ENCODE measurements around the gene NCEH1.
"Not testable (repeated sequence)": the region's sequence is repeated elsewhere in the genome, so short reads cannot be mapped to it uniquely, and the experiment has no call there.

Gene NCEH1

DNA sequence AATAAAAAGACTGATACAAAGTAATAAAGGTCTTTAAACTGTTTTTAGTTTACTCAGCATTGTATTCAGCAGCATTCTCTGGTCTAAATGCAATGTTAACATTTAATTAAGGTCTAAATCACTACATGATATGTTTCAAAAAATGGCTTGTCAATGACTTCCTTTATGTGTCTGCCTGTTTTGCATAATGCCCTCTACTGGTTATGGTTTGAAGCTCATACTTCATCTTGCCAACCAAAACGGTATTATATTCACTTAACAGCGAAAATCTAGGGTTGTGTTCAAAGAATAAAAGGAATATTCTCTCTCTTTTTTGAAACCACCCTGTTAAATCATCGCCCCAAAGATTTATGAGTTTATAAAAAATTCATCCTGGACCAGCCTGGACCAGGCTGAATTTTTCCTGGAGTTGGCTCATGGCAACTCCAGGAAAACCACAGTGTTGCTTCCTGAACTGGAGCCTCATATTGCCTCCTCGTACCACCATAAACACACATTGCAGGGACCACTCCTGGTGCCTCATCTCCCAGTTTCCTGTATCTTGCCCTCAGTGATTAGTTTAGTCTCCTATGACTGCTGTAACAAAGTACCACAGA is 6.7 kb upstream of the NCEH1 start:
- ATAC-seq (ENCODE audit: low read depth) (peak; percentile 65), DNase-seq (ENCODE audit: low spot score in 2 of 2) (no peak)
- Mint-ChIP-seq H3K4me3 (no peak overlapping the region), H3K4me1 (no peaks in the 10 kb centered on the region), H3K27me3 (peaks cover 6% of the 10 kb centered on the region), H3K27ac (no peak overlapping the region), H3K36me3 (peaks cover 1% of the 10 kb centered on the region), H3K9me3 (peaks cover 6% of the 10 kb centered on the region)

DNA sequence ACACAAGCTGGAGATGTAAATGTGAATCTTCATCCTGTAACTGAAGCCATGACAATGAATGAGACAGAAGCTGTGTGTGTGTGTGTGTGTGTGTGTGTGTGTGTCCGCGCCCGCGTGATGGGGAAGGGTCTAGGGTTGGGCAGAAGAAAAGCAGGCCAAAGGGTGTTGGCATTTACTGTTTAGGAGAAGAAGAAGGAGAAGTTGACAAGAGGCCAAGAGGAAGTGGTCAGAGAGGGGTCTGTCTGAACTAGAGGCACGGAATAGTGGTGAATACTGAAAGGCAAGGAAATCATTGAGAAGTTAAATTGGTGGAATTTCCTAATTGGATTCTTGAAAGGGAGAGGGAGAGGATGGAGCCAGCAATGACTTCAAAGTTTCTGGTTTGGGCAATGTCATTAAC is 5.6 kb upstream of the NCEH1 start:
- H3K27ac Mint-ChIP-seq: no peak overlapping the region
- no peak overlapping the region for H3K4me3 Mint-ChIP-seq
- H3K4me1 Mint-ChIP-seq: no peaks in the 10 kb centered on the region
- ATAC-seq (ENCODE audit: low read depth) (no peak), DNase-seq (ENCODE audit: low spot score in 2 of 2) (no peak)
- H3K9me3 Mint-ChIP-seq: peaks cover 6% of the 10 kb centered on the region
- peaks cover 6% of the 10 kb centered on the region for H3K27me3 Mint-ChIP-seq
- H3K36me3 Mint-ChIP-seq: peaks cover 1% of the 10 kb centered on the region

DNA sequence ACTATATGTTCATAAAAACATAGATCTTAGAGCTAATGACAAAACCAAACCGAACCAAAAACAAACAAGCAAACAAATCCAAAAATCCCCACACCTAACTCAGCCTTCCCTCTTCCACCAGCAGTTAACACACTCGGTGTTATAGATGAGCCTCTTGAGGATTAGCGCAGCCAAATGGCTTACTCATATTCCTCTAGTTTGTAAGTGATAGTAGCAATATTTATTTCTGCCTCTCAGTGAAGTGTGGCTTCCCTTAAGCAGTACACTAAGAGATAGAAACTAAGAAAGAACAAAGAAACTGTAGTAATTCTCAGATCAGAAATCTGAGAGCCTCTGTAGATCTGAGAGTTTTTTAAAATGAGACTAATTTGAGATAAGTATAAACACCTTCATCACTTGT is 2.4 kb upstream of the NCEH1 start:
- DNase-seq (ENCODE audit: low spot score in 2 of 2): no peak
- no peak for ATAC-seq (ENCODE audit: low read depth)
- Mint-ChIP-seq H3K36me3 (no peaks in the 10 kb centered on the region), H3K4me3 (no peak overlapping the region), H3K4me1 (peaks cover 18% of the 10 kb centered on the region), H3K27ac (no peak overlapping the region), H3K9me3 (no peaks in the 10 kb centered on the region), H3K27me3 (no peaks in the 10 kb centered on the region)

DNA sequence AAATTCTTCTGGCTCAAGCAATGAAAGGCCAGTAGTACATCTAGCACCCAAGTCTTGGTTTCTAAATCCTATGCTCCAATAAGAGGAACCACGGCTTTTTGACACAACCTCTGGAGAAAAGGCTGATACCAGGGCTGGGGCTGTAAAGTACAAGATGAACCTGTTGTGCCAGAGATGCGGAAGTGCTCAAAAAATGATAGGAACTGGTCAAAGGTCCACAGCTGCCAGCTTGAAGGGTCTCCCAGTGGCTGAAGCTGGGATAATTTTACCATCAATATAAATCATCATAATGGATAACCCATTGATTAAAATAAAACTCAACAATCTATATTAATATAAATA is 558 bp upstream of the NCEH1 start:
- H3K4me1 Mint-ChIP-seq: peaks cover 20% of the 10 kb centered on the region
- H3K27ac Mint-ChIP-seq: peak overlapping the region; percentile 82
- H3K36me3 Mint-ChIP-seq: no peaks in the 10 kb centered on the region
- ATAC-seq (ENCODE audit: low read depth): peak; percentile 15
- no peaks in the 10 kb centered on the region for H3K27me3 Mint-ChIP-seq
- DNase-seq (ENCODE audit: low spot score in 2 of 2): no peak
- no peaks in the 10 kb centered on the region for H3K9me3 Mint-ChIP-seq
- peak overlapping the region; percentile 92 for H3K4me3 Mint-ChIP-seq

DNA sequence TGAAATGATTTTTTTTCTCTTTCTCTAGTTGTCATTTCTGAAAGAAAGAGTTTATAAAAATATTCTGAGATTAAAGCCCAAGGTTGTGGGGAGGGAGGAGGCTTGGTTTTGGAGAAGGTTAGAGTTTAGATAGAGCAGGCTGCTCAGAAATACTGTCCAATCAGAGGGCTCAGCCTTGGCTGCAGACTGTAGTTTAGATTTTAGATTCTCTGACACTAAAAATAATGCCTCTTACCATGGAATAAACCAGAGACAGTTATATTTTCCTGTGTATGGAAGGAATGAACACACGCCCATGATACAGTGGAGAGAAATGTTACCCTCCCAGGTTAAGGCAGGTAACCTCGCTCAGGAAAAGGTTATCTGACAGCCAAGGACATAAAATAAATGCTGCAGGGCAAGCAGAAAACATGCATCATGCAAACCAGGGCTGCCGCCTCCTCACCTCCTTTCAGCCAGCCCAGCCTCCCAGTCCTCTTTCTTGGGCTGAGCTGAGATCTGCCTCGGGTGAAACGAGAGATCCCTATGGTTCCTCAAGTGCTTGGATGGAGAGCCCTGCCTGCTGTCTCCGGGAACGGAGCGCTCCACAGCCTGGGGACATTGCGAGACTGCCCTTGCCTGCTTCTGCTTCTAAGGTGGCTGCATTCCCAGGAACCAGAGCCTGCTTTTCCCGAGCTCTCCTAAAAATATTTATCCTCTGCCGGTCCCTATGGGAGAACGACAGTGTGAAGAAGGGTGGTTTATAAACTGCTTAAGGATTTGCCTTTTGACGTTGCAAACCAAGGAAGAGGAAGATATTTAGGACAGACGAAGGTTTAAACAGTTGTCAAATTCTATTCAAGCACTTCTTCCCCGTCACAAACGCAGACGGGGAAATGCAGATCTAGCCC is 848 bp downstream of the NCEH1 start:
- no peak for DNase-seq (ENCODE audit: low spot score in 2 of 2)
- Mint-ChIP-seq H3K4me3 (peak overlapping the region; percentile 92), H3K9me3 (no peaks in the 10 kb centered on the region), H3K27ac (peak overlapping the region; percentile 82), H3K27me3 (no peaks in the 10 kb centered on the region), H3K4me1 (peaks cover 27% of the 10 kb centered on the region), H3K36me3 (no peaks in the 10 kb centered on the region)
- peak; percentile 6 for ATAC-seq (ENCODE audit: low read depth)

DNA sequence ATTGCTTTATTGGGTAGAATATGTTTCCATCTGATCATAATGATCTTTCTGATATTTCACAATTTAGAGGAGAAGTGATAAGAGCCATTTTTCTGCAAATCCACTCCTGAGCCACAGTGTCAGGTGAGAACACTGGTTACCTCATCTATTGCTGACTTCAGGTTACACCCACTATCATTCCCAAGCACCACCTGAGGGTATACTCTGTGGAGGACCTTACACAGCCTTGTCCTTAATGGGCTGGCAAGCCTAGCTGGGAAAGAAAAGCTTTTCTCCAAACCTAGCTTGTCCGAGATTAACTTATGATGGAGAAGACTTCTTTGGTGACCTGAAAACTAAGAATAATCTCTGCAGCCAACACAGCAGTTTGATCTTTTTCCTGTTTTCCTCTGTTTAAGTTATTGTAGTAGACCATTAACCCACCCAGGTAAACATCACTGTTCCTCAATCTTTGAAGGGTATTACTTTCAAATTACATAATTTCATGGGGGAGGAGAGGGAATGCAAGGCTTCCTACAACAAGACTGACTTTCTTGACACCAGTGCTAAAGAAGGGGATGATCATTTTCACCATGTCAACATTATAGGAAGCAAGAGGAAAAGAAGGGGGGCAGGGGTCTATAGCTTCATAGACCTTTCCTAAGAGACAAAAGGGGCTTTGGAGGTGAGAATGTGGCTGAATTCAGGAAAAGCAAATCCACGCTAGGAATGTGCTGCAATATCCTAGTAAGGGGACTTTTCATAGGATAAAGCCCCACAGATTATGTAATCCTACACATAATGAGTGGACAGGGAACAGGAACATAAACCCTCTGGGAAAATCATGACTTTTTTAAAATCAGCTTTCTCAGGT is 1.7 kb downstream of the NCEH1 start:
- H3K9me3 Mint-ChIP-seq: no peaks in the 10 kb centered on the region
- H3K4me1 Mint-ChIP-seq: peaks cover 29% of the 10 kb centered on the region
- no peaks in the 10 kb centered on the region for H3K36me3 Mint-ChIP-seq
- H3K27me3 Mint-ChIP-seq: no peaks in the 10 kb centered on the region
- H3K27ac Mint-ChIP-seq: peak overlapping the region; percentile 82
- DNase-seq (ENCODE audit: low spot score in 2 of 2) (no peak), ATAC-seq (ENCODE audit: low read depth) (no peak)
- peak overlapping the region; percentile 61 for H3K4me3 Mint-ChIP-seq

DNA sequence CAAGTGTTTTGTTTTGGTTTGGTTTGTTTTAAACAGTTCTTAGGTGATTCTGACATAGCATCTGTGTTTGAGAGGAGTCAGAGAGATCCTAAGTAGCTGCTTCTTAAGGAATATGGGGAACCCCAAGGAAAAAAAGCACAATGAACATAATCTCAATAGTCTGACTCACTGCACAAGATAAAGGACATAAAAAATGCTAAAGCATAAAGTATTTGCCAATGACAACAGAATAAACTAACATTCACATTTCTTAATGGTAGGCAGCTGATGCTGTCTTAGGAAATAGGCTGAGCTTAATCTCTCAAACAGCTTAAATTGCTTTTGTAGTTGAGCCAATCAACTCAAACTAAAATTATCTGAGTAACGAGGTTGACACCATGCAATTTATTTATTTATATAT is 2.9 kb downstream of the NCEH1 start:
- ATAC-seq (ENCODE audit: low read depth): no peak
- DNase-seq (ENCODE audit: low spot score in 2 of 2): no peak
- Mint-ChIP-seq H3K9me3 (no peaks in the 10 kb centered on the region), H3K27me3 (no peaks in the 10 kb centered on the region), H3K27ac (no peak overlapping the region), H3K36me3 (no peaks in the 10 kb centered on the region), H3K4me1 (peaks cover 32% of the 10 kb centered on the region), H3K4me3 (no peak overlapping the region)

DNA sequence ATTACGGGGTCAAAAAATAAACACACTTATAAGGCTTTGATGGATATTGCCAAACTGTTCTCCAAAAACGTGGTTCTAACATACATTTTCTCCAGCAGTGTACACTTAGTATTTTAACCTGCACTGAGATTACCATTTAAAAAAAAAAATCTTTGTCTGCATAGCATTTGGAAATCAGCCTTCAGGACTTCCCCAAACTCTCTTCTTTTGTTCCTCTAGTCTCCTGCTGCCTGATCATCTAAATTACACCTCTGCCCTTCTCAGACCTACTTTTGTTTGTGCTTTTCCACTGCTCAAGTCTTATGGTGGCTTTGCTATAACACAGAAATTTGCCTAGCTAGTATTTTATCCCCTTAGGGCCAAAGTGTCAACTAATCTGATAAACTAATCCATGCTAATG is 3.8 kb downstream of the NCEH1 start:
- Mint-ChIP-seq H3K27me3 (no peaks in the 10 kb centered on the region), H3K9me3 (no peaks in the 10 kb centered on the region), H3K4me3 (no peak overlapping the region), H3K36me3 (no peaks in the 10 kb centered on the region), H3K4me1 (peaks cover 32% of the 10 kb centered on the region), H3K27ac (no peak overlapping the region)
- DNase-seq (ENCODE audit: low spot score in 2 of 2) (no peak), ATAC-seq (ENCODE audit: low read depth) (no peak)

DNA sequence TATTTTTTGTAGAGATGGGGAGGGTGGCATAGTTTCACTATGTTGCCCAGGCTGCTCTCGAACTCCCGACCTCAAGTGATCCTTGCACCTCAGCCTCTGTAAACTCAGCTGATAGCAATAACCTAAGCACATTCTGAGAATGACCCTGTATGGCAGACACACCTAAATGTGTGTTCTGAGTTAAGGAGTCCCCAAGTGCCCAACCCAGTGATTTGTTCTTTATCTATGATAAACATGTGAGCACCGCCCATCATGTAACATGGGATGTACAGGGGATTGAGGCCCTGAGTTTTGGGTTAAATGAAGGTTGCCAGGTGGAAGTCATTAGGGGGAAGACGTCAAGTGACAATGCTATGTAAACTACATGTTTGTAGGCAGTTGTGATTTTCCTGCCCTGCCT is 5.7 kb downstream of the NCEH1 start:
- Mint-ChIP-seq H3K36me3 (peaks cover 5% of the 10 kb centered on the region), H3K4me3 (no peak overlapping the region), H3K4me1 (peaks cover 38% of the 10 kb centered on the region), H3K9me3 (no peaks in the 10 kb centered on the region), H3K27me3 (no peaks in the 10 kb centered on the region), H3K27ac (peak overlapping the region; percentile 75)
- ATAC-seq (ENCODE audit: low read depth): no peak
- no peak for DNase-seq (ENCODE audit: low spot score in 2 of 2)

DNA sequence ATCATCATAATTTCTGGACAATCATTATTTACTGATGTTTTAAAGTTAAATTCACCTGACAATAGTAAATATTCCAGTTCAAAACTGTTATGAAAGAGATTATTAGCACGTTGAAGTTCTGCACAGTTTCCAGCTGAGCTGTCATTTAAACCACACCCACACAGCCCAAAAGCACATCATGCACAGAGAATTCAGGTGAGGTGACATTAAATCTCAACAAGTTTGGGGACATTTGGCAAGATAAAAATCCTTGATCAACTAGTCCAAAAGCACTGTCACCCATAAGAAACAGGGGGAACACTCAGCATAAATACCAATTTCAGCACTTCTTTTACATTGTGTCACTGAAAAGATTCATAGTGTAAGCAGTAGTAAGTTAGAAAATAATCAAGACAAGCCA is 6.9 kb downstream of the NCEH1 start:
- Mint-ChIP-seq H3K36me3 (peaks cover 5% of the 10 kb centered on the region), H3K27me3 (no peaks in the 10 kb centered on the region), H3K4me1 (peaks cover 31% of the 10 kb centered on the region), H3K4me3 (no peak overlapping the region), H3K9me3 (no peaks in the 10 kb centered on the region), H3K27ac (peak overlapping the region; percentile 73)
- ATAC-seq (ENCODE audit: low read depth): no peak
- DNase-seq (ENCODE audit: low spot score in 2 of 2): no peak

DNA sequence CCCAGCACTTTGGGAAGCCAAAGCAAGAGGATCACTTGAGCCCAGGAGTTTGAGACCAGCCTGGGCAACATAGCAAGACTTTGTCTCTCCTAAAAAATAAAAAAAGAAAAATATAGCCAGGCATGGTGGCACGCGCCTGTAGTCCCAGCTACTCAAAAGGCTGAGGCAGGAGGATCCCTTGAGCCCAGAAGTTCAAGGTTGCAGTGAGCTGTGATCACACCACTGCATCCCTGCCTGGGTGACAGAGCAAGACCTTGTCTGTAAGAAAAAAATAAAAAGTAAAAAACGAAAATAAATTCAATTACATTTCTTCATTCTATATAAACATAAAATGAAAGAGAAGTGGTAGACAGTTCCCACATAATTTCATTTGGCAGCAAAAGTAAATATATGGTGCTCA is 8.1 kb downstream of the NCEH1 start:
- H3K27me3 Mint-ChIP-seq; DNase-seq (ENCODE audit: low spot score in 2 of 2); H3K27ac Mint-ChIP-seq; ATAC-seq (ENCODE audit: low read depth); H3K4me3 Mint-ChIP-seq; H3K9me3 Mint-ChIP-seq; H3K36me3 Mint-ChIP-seq: not testable (repeated sequence)
- peaks cover 30% of the 10 kb centered on the region for H3K4me1 Mint-ChIP-seq

DNA sequence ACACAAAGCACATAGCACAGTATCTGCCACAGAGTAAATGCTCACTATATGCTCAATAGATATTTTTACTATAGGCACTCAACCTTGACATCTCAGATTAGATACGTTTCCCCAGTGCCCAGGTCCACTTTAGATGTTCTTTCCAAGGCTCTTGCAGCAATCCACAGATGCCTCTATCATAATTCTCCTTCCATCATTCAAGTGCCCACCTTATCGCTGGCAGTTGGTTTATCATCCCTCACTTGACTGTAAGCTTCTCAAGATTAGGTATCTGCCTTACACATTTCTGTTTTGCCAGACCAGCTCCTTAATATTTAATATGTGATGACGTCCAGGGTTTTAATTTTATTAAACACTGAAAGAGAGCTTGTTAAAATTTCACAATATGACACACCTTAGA is 8.6 kb downstream of the NCEH1 start:
- H3K4me1 Mint-ChIP-seq: peaks cover 30% of the 10 kb centered on the region
- H3K27ac Mint-ChIP-seq: no peak overlapping the region

DNA sequence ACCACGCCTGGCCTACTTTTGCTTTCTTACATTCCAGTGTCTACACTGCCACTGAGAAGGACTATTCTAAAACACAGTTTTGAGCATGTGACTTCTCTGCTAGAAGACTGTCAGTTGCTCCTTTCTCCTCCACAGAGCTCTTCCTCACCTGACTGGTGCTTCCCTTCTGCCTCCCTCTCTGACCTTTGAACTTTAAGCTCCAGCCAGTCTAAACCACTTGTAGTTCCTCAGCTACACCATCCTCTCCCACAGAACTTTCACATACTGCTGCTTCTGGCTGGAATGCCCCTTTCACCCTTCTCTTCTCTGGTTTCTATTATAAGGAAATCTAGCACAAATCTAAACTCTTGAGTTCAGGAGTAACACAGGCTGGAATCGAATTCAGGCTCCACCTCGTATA is 9.1 kb downstream of the NCEH1 start:
- Mint-ChIP-seq H3K27me3 (no peaks in the 10 kb centered on the region), H3K4me1 (peaks cover 27% of the 10 kb centered on the region), H3K4me3 (no peak overlapping the region), H3K36me3 (peaks cover 5% of the 10 kb centered on the region), H3K9me3 (no peaks in the 10 kb centered on the region), H3K27ac (no peak overlapping the region)
- DNase-seq (ENCODE audit: low spot score in 2 of 2) (no peak), ATAC-seq (ENCODE audit: low read depth) (no peak)

More for the DNA sequence above, 8.6 kb downstream of the NCEH1 start:
- H3K27me3 Mint-ChIP-seq: no peaks in the 10 kb centered on the region
- no peak for ATAC-seq (ENCODE audit: low read depth)
- H3K36me3 Mint-ChIP-seq: peaks cover 5% of the 10 kb centered on the region
- no peak overlapping the region for H3K4me3 Mint-ChIP-seq
- no peak for DNase-seq (ENCODE audit: low spot score in 2 of 2)
- no peaks in the 10 kb centered on the region for H3K9me3 Mint-ChIP-seq

DNA sequence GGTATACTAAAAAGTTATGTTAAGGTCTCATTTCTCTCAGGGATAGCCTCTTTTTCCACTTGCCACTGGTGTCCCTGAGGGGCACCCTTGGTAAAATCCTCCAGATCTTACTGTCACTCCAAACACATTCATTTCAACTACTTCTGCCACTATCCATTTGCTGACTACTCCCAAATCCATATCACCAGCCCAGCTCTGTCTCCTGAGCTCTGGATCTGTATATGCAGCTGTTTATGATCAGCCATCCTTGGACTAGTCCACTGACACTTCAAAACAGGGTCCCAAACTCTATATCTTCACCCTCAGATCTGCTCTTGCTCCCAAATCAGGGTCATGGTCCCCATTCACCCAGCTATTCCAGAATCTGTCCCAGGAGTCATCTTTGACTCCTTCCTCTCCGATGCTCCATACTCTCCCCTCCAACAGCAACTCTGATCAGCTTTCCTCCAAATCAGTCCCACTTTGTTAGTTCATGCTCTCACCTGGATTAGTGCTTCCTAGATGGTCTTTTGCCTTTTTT is 9.9 kb downstream of the NCEH1 start:
- no peak for DNase-seq (ENCODE audit: low spot score in 2 of 2)
- H3K27me3 Mint-ChIP-seq: no peaks in the 10 kb centered on the region
- peaks cover 5% of the 10 kb centered on the region for H3K36me3 Mint-ChIP-seq
- peaks cover 30% of the 10 kb centered on the region for H3K4me1 Mint-ChIP-seq
- H3K27ac Mint-ChIP-seq: no peak overlapping the region
- ATAC-seq (ENCODE audit: low read depth): no peak
- H3K9me3 Mint-ChIP-seq: no peaks in the 10 kb centered on the region
- no peak overlapping the region for H3K4me3 Mint-ChIP-seq

Data from memory B cell (primary cell).